NCI-H1694 treated with DMSO at 0.1 percent for 48 hours (cell line): Measurements from ENCODE around the gene SUGP2.

Experiments
- DNase-seq: peaks from one replicate; lab custom pipeline; 2025; lab: John Stamatoyannopoulos, UW

The SUGP2 gene

GRCh38 chr19:18951721-18952281, 81.5 kb downstream of the SUGP2 start:
- DNase-seq = no peak

DNA sequence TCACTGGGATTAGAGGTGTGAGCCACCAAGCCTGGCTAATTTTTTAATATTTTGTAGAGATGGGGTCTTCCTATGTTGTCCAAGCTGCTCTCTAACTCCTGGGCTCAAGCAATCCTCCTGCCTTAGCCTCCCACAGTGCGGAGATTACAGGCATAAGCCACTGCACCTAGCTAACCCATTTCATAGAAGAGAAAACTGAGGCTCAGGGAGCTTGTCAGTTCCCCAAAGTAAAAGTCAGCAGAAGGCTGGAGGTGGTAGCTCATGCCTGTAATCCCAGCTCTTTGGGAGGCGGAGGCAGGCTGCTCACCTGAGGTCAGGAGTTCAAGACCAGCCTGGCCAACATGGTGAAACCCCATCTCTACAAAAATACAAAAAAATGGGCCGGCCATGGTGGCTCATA, 83.5 kb downstream of the SUGP2 start:
- DNase-seq = no peak

GRCh38 chr19:18948976-18949356, 84.4 kb downstream of the SUGP2 start:
- DNase-seq = no peak

DNA sequence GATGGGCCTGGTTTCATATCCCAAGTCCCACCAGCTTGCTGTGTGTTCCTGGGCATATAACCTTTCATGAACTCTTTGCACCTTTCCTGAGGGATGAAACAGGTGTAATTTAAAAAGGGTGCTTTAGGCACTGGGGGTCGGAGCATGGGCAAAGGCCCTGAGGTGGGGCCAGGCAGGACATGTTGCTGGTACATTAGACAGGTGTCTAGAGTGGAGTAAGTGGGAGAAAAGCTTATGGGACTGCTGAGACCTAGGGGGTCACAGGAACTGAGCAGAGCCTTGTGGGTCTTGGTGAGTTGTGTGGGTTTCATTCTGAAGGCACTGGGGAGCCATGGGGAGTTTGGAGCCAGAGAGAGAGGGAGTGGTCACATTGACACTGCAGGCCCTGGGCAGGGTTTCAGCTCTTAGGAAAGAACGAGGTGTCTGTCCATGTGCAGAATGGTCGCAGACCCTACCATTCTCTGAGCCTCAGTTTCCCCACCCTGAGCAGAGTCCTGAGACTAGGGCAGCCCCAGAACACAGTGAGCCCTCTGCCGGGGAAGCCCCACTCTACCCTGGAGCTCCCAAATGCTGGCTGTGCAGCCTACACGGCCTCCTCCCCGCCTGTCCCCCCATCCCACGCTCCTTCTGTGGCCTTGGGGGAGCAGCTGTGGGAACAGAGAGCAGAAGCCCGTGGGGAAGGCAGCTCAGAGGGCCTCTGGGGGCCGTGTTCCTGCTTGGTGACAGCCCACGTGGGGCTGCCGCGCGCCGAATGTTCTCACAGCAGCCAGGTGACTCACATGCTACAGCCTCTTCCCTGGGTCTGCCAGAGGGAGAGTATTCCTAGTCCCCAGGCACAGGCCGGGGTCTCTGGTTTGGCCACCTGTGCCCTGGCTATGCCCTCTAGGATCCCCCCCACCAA, 85.0 kb downstream of the SUGP2 start:
- DNase-seq = no peak

- no peak for DNase-seq
These were observed 86.4 kb downstream of the SUGP2 start for GRCh38 chr19:18946918-18947317.

GRCh38 chr19:18946335-18946734, 87.0 kb downstream of the SUGP2 start:
- no peak for DNase-seq

DNA sequence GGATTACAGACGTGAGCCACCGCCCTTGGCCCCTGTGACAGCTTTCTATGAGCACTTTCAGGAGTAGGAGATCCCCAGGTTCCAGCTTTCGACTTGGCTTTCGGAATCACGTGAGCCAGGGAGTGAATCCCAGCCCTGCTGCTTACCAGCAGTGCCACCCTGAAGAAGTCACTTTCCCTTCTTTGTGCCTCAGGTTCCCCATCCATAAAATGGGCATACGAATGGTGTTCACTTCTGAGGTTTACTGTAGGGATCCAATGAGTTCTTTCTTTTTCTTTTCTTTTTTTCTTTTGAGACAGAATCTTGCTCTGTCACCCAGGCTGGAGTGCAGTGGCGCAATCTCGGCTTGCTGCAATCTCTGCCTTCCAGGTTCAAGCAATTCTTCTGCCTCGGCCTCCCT, 88.0 kb downstream of the SUGP2 start:
- DNase-seq = no peak

DNA sequence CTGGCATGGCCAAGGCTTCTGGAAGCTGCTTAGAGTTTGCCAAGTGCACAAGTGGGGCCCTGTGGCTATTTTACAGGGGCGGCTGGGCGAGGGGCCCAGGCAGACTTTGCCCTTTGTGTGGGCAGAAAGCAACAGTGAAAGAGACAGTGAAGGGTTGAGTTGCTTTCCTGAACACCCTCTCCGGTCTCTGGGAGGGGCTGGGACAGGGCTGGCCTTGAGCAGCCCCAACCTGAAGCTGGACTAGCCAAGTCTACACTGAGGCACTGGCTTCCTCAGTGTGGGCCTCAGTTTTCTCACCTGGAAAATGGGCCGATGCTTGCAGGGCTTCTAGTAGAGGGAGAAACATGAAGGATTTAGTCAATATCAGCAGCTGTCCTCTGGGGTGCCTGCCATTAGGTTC, 89.9 kb downstream of the SUGP2 start:
- no peak for DNase-seq

DNA sequence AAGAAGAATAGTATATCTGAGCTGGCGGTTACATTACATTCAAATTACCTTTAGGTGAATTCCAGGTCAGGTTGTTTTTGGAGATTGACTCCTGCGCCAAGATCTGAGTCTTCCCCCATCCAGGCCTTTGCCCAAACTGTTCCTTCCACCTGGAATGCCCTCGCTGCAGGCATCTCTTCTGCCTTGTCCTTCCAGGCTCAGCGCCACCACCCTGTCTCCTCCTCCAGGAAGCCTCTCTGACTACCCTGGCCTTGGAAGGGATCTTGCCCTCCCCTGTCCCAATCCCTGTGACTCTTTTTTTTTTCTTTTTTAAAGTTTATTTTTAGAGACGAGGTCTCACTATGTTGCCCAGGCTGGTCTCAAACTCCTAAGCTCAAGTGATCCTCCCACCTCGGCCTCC, 90.6 kb downstream of the SUGP2 start:
- no peak for DNase-seq

- no peak for DNase-seq
These were observed 91.5 kb downstream of the SUGP2 start for GRCh38 chr19:18941628-18942354.
